ENCODE results near the gene TBC1D22A. TPM values are rescaled to one million over a fixed set of nuclear protein-coding genes. Genes with fewer than 3 reads are reported as not detected.

The TBC1D22A gene
- total RNA-seq, 2 experiments from 2014 or later, result 22.3 to 43.9 TPM

DNA sequence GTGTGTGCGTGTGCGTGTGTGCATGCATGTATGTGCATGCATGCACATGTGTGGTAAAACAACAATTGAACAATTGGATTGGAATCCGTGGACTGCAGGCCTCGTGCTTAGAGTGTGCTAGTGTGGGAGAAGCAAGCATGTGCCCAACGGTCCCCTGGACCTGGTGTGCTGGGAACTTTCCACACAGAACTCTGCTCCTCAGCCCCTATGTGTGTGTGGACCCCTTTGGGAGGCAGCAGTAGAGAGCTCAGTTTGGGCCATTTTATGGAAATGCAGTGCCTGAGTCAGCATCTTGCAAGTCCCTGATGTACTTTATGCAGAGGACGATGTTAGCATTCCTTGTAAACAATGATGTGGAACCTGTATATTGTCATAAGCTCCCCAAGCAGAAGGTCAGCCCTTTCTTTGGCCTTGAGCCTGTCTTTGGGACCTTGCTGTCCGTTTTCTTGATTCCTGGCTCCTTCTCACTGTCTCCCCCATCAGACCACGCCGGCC is 167.3 kb downstream of the TBC1D22A start:
- Histone ChIP-seq H4K20me1 (ENCODE audit: insufficient read depth, low read length) (no peaks in the 10 kb centered on the region), H3K4me2 (ENCODE audit: low read length) (no peak overlapping the region), H3K9me2 (ENCODE audit: insufficient read depth, low read length) (no peaks in the 10 kb centered on the region), H3K36me3 (ENCODE audit: insufficient read depth, low read length) (peaks cover 10% of the 10 kb centered on the region; the same call in 1 of the 2 replicates), H3K79me2 (ENCODE audit: insufficient read depth, low read depth, low read length) (no peaks in the 10 kb centered on the region), H3K4me1 (ENCODE audit: insufficient read depth, low read length, poor library complexity, severe bottlenecking) (no peaks in the 10 kb centered on the region), H2AFZ (ENCODE audit: low read length) (no peak overlapping the region), H3K9me3 (ENCODE audit: low read length) (no peaks in the 10 kb centered on the region), H3K4me3 (ENCODE audit: low read depth, low read length, poor library complexity, severe bottlenecking) (no peak overlapping the region), H3K27ac (ENCODE audit: low read depth, low read length, poor library complexity, severe bottlenecking) (no peak overlapping the region)
- CTCF ChIA-PET (ENCODE audit: unreplicated experiment), result no interaction called here
- TF ChIP-seq EZH2phosphoT487 (IDR thresholded peaks at IDR 0.05; ENCODE audit: borderline replicate concordance, low read depth, low read length), result no peak
- TF ChIP-seq, protein P1, sequence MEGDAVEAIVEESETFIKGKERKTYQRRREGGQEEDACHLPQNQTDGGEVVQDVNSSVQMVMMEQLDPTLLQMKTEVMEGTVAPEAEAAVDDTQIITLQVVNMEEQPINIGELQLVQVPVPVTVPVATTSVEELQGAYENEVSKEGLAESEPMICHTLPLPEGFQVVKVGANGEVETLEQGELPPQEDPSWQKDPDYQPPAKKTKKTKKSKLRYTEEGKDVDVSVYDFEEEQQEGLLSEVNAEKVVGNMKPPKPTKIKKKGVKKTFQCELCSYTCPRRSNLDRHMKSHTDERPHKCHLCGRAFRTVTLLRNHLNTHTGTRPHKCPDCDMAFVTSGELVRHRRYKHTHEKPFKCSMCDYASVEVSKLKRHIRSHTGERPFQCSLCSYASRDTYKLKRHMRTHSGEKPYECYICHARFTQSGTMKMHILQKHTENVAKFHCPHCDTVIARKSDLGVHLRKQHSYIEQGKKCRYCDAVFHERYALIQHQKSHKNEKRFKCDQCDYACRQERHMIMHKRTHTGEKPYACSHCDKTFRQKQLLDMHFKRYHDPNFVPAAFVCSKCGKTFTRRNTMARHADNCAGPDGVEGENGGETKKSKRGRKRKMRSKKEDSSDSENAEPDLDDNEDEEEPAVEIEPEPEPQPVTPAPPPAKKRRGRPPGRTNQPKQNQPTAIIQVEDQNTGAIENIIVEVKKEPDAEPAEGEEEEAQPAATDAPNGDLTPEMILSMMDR (conservative IDR thresholded peaks at IDR 0.05; ENCODE audit: low read length), result no peak
- intact Hi-C loops (cut with micrococcal nuclease; ENCODE audit: unreplicated experiment), result no loop called here
- POLR2A ChIA-PET, result no interaction called here
- no peak for DNase-seq (ENCODE audit: low spot score)
- BruUV-seq (replicated peaks), result no TSS peak

DNA sequence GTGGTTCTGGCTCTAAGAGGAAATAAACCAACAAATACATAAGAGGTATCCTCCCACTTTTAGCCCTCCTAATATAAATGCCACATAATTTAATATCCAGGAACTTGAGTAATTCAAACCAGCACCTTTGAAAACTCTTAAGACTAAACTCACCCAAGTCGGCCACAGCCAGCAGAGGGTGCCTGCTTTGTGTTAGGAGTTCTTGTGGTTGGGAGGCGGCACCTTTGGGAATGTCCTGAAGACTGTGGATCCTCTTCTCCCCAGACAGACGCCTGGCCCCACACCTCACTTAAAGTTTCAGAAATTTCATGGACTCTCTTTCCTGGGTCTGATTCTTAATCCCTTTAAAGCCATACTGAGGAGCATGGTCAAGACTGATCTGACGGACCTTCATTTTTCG is 169.0 kb downstream of the TBC1D22A start:
- Histone ChIP-seq H3K36me3 (ENCODE audit: insufficient read depth, low read length) (peaks cover 8% of the 10 kb centered on the region; the same call in 1 of the 2 replicates), H4K20me1 (ENCODE audit: insufficient read depth, low read length) (no peaks in the 10 kb centered on the region), H3K27ac (ENCODE audit: low read depth, low read length, poor library complexity, severe bottlenecking) (no peak overlapping the region), H3K4me3 (ENCODE audit: low read depth, low read length, poor library complexity, severe bottlenecking) (no peak overlapping the region), H3K9me3 (ENCODE audit: low read length) (no peaks in the 10 kb centered on the region), H3K4me2 (ENCODE audit: low read length) (no peak overlapping the region), H2AFZ (ENCODE audit: low read length) (no peak overlapping the region), H3K9me2 (ENCODE audit: insufficient read depth, low read length) (no peaks in the 10 kb centered on the region), H3K4me1 (ENCODE audit: insufficient read depth, low read length, poor library complexity, severe bottlenecking) (no peaks in the 10 kb centered on the region), H3K79me2 (ENCODE audit: insufficient read depth, low read depth, low read length) (no peaks in the 10 kb centered on the region)
- ChIA-PET CTCF (ENCODE audit: unreplicated experiment) (no interaction called here), POLR2A (no interaction called here)
- no peak for DNase-seq (ENCODE audit: low spot score)
- TF ChIP-seq EZH2phosphoT487 (IDR thresholded peaks at IDR 0.05; ENCODE audit: borderline replicate concordance, low read depth, low read length), result no peak
- TF ChIP-seq, protein P1 (conservative IDR thresholded peaks at IDR 0.05; ENCODE audit: low read length), result no peak
- BruUV-seq (replicated peaks), result no TSS peak
- intact Hi-C loops (cut with micrococcal nuclease; ENCODE audit: unreplicated experiment), result no loop called here

GRCh38 chr22:46931881-46932280 is 169.4 kb downstream of the TBC1D22A start:
- no TSS peak for BruUV-seq (replicated peaks)
- Histone ChIP-seq H3K4me1 (ENCODE audit: insufficient read depth, low read length, poor library complexity, severe bottlenecking) (no peaks in the 10 kb centered on the region), H2AFZ (ENCODE audit: low read length) (no peak overlapping the region), H3K9me3 (ENCODE audit: low read length) (no peaks in the 10 kb centered on the region), H3K4me3 (ENCODE audit: low read depth, low read length, poor library complexity, severe bottlenecking) (no peak overlapping the region), H3K4me2 (ENCODE audit: low read length) (no peak overlapping the region), H3K79me2 (ENCODE audit: insufficient read depth, low read depth, low read length) (no peaks in the 10 kb centered on the region), H3K36me3 (ENCODE audit: insufficient read depth, low read length) (peaks cover 6% of the 10 kb centered on the region; the same call in 1 of the 2 replicates), H3K9me2 (ENCODE audit: insufficient read depth, low read length) (no peaks in the 10 kb centered on the region), H4K20me1 (ENCODE audit: insufficient read depth, low read length) (no peaks in the 10 kb centered on the region), H3K27ac (ENCODE audit: low read depth, low read length, poor library complexity, severe bottlenecking) (no peak overlapping the region)
- POLR2A ChIA-PET, result no interaction called here
- TF ChIP-seq, protein P1 (conservative IDR thresholded peaks at IDR 0.05; ENCODE audit: low read length), result no peak
- no peak for TF ChIP-seq EZH2phosphoT487 (IDR thresholded peaks at IDR 0.05; ENCODE audit: borderline replicate concordance, low read depth, low read length)
- DNase-seq (ENCODE audit: low spot score), result no peak
- intact Hi-C loops (cut with micrococcal nuclease; ENCODE audit: unreplicated experiment), result no loop called here
- CTCF ChIA-PET (ENCODE audit: unreplicated experiment), result no interaction called here

Measured in OCI-LY7 (cell line).